ENCODE data around the gene PTGR1. TPM values are rescaled to one million over a fixed set of nuclear protein-coding genes. Genes with fewer than 3 reads are reported as not detected.

Gene PTGR1
- total and polyA plus RNA-seq, 2 of the 8 experiments (the other 6 are each of a cell fraction or from before 2014, with no cell fraction given), result 16.9 to 28.5 TPM

- H3K4me2 ChIP-seq (ENCODE audit: insufficient read depth in 1 of 2, low read depth in 2 of 2, low read length in 2 of 2), result no peak overlapping the region
- H3K9ac ChIP-seq (replicated peaks in 1 of 4; ENCODE audit: extremely low read depth in 1 of 4, low read depth in 3 of 4, low read length in 3 of 4), result no peak overlapping the region
- H4K91ac ChIP-seq (replicated peaks; ENCODE audit: insufficient read length, low read length), result no peak overlapping the region
- H2AFZ ChIP-seq (ENCODE audit: low read length), result no peak overlapping the region
- H3K79me1 ChIP-seq (ENCODE audit: low read depth, low read length), result no peaks in the 10 kb centered on the region
- POLR2A ChIA-PET (ENCODE audit: partially characterized antibody), result interaction anchor here (1.3 kb wide), 1 partner anchor 54 kb away, joined by 3 read pairs; no protein-coding TSS in a partner anchor
- no peak overlapping the region for H2BK15ac ChIP-seq (ENCODE audit: low read length)
- H2BK5ac ChIP-seq (ENCODE audit: low read depth, low read length), result no peak overlapping the region
- peaks cover 0 to 7% (median 5%) of the 10 kb centered on the region in 4 experiments; a peak in 2 of 7 replicates for H3K27me3 ChIP-seq (replicated peaks in 1 of 4; ENCODE audit: control insufficient read depth in 3 of 4, extremely low read depth in 1 of 4, insufficient read depth in 3 of 4, low read length in 3 of 4)
- H3K9me3 ChIP-seq (ENCODE audit: insufficient read depth in 2 of 2, low read depth in 1 of 2, low read length in 1 of 2), result no peaks in the 10 kb centered on the region
- peaks cover 15% of the 10 kb centered on the region for H3K23me2 ChIP-seq (ENCODE audit: low read depth, low read length)
- H4K5ac ChIP-seq (ENCODE audit: insufficient read length, low read depth, low read length), result no peak overlapping the region
- no peaks in the 10 kb centered on the region for H4K20me1 ChIP-seq (replicated peaks in 1 of 2; ENCODE audit: control insufficient read depth in 1 of 2, insufficient read depth in 2 of 2, low read length in 2 of 2)
- no peak overlapping the region for H2BK12ac ChIP-seq (ENCODE audit: low read depth, low read length)
- no peak overlapping the region for H2BK120ac ChIP-seq (replicated peaks; ENCODE audit: low read depth, low read length)
- H3K27ac ChIP-seq (ENCODE audit: low read depth, low read length), result no peak overlapping the region
- H4K8ac ChIP-seq (ENCODE audit: extremely low read depth, insufficient read depth, low read length), result no peak overlapping the region
- H3K56ac ChIP-seq (replicated peaks; ENCODE audit: insufficient read length, low read depth, low read length), result no peak overlapping the region
- H3K14ac ChIP-seq (ENCODE audit: insufficient read length), result no peak overlapping the region
- no peaks in the 10 kb centered on the region for H3K36me3 ChIP-seq (ENCODE audit: control insufficient read depth in 2 of 4, insufficient read depth in 4 of 4, low read length in 3 of 4)
- H2BK20ac ChIP-seq (ENCODE audit: low read length), result no peak overlapping the region
- H3K79me2 ChIP-seq (ENCODE audit: control insufficient read depth in 1 of 2, insufficient read depth in 2 of 2, low read length in 2 of 2), result no peaks in the 10 kb centered on the region
- no peaks in the 10 kb centered on the region for H3K4me1 ChIP-seq (replicated peaks in 1 of 4; ENCODE audit: control insufficient read depth in 3 of 4, insufficient read depth in 4 of 4, low read length in 3 of 4)
- H2AK5ac ChIP-seq (ENCODE audit: low read depth, low read length), result no peak overlapping the region
- CTCF ChIA-PET (ENCODE audit: partially characterized antibody), result interaction anchor here (0.6 to 5.0 kb wide), 2 partner anchors 18 to 211 kb away, joined by 3 to 17 read pairs; no protein-coding TSS in a partner anchor
- WGBS, 2 experiments (ENCODE audit: extremely low coverage in 1 of 2, insufficient coverage in 1 of 2, insufficient read length in 1 of 2, insufficient replicate concordance in 2 of 2, low coverage in 1 of 2, low lambda C conversion rate in 2 of 2, missing lambda C conversion rate in 1 of 2), result 87% methylated on average over 4 of the region's 4 CpGs; no CpG with 5 or more reads in 1 of the 2 experiments
- H3K23ac ChIP-seq (ENCODE audit: insufficient read length), result no peak overlapping the region
- no peak overlapping the region for H3K4me3 ChIP-seq (ENCODE audit: extremely low read depth in 1 of 4, insufficient read depth in 2 of 4, low read depth in 3 of 4, low read length in 4 of 4)
- H3K4ac ChIP-seq (replicated peaks; ENCODE audit: insufficient read length, low read depth, low read length), result no peak overlapping the region
- DNase-seq (ENCODE audit: low read depth in 1 of 2, low spot score in 2 of 2), result no peak
- H3K18ac ChIP-seq (ENCODE audit: extremely low read depth, low read length), result no peak overlapping the region
- no peak for FAIRE-seq
- TF ChIP-seq YY1 (IDR thresholded peaks at IDR 0.05; ENCODE audit: low read depth, low read length), result no peak
- TF ChIP-seq EGR1 (IDR thresholded peaks at IDR 0.05; ENCODE audit: borderline replicate concordance, low read depth, low read length), result no peak
- no peak for TF ChIP-seq POLR2A (IDR thresholded peaks at IDR 0.05; ENCODE audit: control extremely low read depth in 1 of 2, low read depth in 2 of 2, low read length in 2 of 2)
- no peak for TF ChIP-seq TEAD4 (IDR thresholded peaks at IDR 0.05; ENCODE audit: low read depth, low read length)
- TF ChIP-seq NRF1 (IDR thresholded peaks at IDR 0.05; ENCODE audit: low read depth, low read length), result no peak
- TF ChIP-seq RXRA (IDR thresholded peaks at IDR 0.05; ENCODE audit: insufficient read depth, low read depth, low read length), result no peak
- TF ChIP-seq KDM1A (IDR thresholded peaks at IDR 0.05; ENCODE audit: borderline replicate concordance, low read length), result no peak
- TF ChIP-seq BCL11A (IDR thresholded peaks at IDR 0.05; ENCODE audit: low read depth in 2 of 2, low read length in 2 of 2), result no peak
- TF ChIP-seq TAF7 (optimal IDR thresholded peaks at IDR 0.05; ENCODE audit: borderline replicate concordance, low read depth, low read length), result no peak
- no peak for TF ChIP-seq BRCA1 (IDR thresholded peaks at IDR 0.05; ENCODE audit: low read depth, low read length)
- no peak for TF ChIP-seq USF2 (IDR thresholded peaks at IDR 0.05; ENCODE audit: low read length)
- no peak for TF ChIP-seq CHD2 (IDR thresholded peaks at IDR 0.05; ENCODE audit: low read length)
- no peak for TF ChIP-seq EP300 (IDR thresholded peaks at IDR 0.05; ENCODE audit: borderline replicate concordance in 1 of 2, low read depth in 2 of 2, low read length in 2 of 2)
- TF ChIP-seq HDAC2 (IDR thresholded peaks at IDR 0.05; ENCODE audit: borderline replicate concordance in 1 of 2, low read depth in 2 of 2, low read length in 2 of 2), result no peak
Measured at GRCh38 chr9:111603041-111603440, 3.6 kb upstream of the PTGR1 start.

Measured in H1 (cell line).